ENCODE measurements around the gene ITGA11. TPM values are rescaled to one million over a fixed set of nuclear protein-coding genes. Genes with fewer than 3 reads are reported as not detected.

Gene ITGA11
- polyA plus RNA-seq, 1 of the 3 experiments (the other 2 are of a cell fraction): 0.49 TPM

DNA sequence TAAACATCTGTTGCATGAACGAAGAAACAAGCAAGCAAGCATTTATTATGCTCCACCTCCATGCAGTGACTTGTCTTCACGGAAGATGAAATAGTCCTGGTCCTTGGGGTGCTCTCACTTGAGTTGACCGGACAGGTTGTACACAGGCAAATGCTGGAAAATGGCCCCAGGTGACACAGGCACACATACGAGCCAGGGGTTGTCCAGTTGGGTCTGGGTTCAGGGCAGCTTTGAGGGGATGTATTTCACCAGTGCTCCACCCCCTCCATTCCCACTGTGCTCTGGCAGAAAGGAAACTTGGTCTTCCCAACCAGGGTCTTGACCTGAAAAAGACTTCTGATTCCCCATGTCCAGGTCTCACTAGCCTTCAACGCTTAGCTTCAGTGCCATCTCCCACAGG, 48.3 kb upstream of the ITGA11 start (continued):
- no peak for TF ChIP-seq TEAD4 (IDR thresholded peaks at IDR 0.05; ENCODE audit: borderline replicate concordance, insufficient read depth)
- no peak for TF ChIP-seq TAF1 (IDR thresholded peaks at IDR 0.05; ENCODE audit: borderline replicate concordance, low read depth, low read length)
- TF ChIP-seq MAX (IDR thresholded peaks at IDR 0.05; ENCODE audit: low read depth): no peak
- TF ChIP-seq ELF1 (IDR thresholded peaks at IDR 0.05): no peak
- TF ChIP-seq USF1 (IDR thresholded peaks at IDR 0.05; ENCODE audit: borderline replicate concordance, low read depth): no peak
- TF ChIP-seq EZH2phosphoT487 (IDR thresholded peaks at IDR 0.05; ENCODE audit: borderline replicate concordance, low read depth): no peak

GRCh38 chr15:68479870-68480269, 47.9 kb upstream of the ITGA11 start:
- TF ChIP-seq YY1 (IDR thresholded peaks at IDR 0.05; ENCODE audit: low read depth) (no peak), FOXJ3 (CRISPR knock-in tag; IDR thresholded peaks at IDR 0.05) (no peak), SMC3 (IDR thresholded peaks at IDR 0.05; ENCODE audit: low read depth, low read length) (no peak), GABPA (IDR thresholded peaks at IDR 0.05; ENCODE audit: low read depth) (no peak), NRF1 (IDR thresholded peaks at IDR 0.05; ENCODE audit: low read depth, low read length) (no peak), RXRA (IDR thresholded peaks at IDR 0.05; ENCODE audit: borderline replicate concordance, low read depth) (no peak), TAF1 (IDR thresholded peaks at IDR 0.05; ENCODE audit: borderline replicate concordance, low read depth, low read length) (no peak), NFIC (IDR thresholded peaks at IDR 0.05; ENCODE audit: borderline replicate concordance) (no peak), JUND (IDR thresholded peaks at IDR 0.05) (no peak)
- TF ChIP-seq, protein P1, sequence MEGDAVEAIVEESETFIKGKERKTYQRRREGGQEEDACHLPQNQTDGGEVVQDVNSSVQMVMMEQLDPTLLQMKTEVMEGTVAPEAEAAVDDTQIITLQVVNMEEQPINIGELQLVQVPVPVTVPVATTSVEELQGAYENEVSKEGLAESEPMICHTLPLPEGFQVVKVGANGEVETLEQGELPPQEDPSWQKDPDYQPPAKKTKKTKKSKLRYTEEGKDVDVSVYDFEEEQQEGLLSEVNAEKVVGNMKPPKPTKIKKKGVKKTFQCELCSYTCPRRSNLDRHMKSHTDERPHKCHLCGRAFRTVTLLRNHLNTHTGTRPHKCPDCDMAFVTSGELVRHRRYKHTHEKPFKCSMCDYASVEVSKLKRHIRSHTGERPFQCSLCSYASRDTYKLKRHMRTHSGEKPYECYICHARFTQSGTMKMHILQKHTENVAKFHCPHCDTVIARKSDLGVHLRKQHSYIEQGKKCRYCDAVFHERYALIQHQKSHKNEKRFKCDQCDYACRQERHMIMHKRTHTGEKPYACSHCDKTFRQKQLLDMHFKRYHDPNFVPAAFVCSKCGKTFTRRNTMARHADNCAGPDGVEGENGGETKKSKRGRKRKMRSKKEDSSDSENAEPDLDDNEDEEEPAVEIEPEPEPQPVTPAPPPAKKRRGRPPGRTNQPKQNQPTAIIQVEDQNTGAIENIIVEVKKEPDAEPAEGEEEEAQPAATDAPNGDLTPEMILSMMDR (IDR thresholded peaks at IDR 0.05): no peak
- Histone ChIP-seq H3K4me2 (no peak overlapping the region), H3F3A (replicated peaks; ENCODE audit: insufficient read depth) (peaks cover 3% of the 10 kb centered on the region), H3K36me3 (replicated peaks in 1 of 2; ENCODE audit: control insufficient read depth in 1 of 2, insufficient read depth in 2 of 2, low read length in 1 of 2) (no peaks in the 10 kb centered on the region), H3K9ac (no peak overlapping the region), H3K4me3 (ENCODE audit: low read depth in 2 of 2, low read length in 1 of 2) (no peak overlapping the region), H3K27ac (ENCODE audit: low read depth in 2 of 2, low read length in 1 of 2) (no peak overlapping the region), H3K9me3 (no peaks in the 10 kb centered on the region), H3K4me1 (ENCODE audit: control insufficient read depth in 1 of 2, insufficient read depth in 2 of 2, low read depth in 1 of 2, low read length in 1 of 2) (peaks cover 0 to 6% of the 10 kb centered on the region in 2 experiments; a peak in 3 of 4 replicates), H3K27me3 (ENCODE audit: insufficient read depth) (no peaks in the 10 kb centered on the region), H2AFZ (ENCODE audit: low read depth) (no peak overlapping the region), H4K20me1 (ENCODE audit: insufficient read depth) (no peaks in the 10 kb centered on the region), H3K79me2 (ENCODE audit: insufficient read depth) (no peaks in the 10 kb centered on the region), H3K9me2 (no peaks in the 10 kb centered on the region)
- ChIA-PET CTCF (interaction anchor here (1.3 kb wide), 1 partner anchor 74 kb away, joined by 3 read pairs; no protein-coding TSS in a partner anchor), POLR2A (no interaction called here)
- DNase-seq: no peak
- WGBS (ENCODE audit: low lambda C conversion rate): 82% methylated on average over 4 of the region's 4 CpGs

All from SK-N-SH (cell line).